ENCODE measurements around the gene ANAPC7.

DNA sequence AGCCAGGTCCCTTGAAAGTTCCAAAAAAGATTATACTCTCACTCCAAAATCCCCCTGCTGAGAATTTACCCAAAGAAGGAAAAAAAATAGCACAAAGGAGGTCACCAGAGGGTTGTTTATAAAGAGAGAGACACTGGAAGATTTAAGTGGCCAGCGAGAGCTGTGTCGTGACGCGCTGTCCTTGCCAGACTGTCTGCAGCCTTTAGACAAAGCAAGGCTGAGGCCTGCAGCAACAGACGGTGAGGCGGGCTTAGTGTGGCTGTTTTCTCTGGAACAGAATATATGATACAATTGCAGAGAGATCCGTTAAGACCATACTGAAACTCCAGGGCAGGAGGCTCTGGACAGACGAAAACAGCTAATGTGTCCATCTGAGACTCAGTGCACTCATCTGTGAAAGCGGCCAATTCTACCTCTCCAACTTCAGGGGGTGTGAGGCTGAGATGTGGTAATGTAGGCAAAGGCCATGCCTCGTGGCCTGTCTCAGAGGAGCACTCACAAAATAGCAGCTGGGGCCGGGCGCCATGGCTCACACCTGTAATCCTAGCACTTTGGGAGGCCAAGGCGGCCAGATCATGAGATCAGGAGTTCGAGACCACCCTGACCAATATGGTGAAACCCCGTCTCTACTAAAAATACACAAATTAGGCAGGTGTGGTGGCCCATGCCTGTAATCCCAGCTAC is 36.2 kb downstream of the ANAPC7 start:
- TF ChIP-seq, protein P1, sequence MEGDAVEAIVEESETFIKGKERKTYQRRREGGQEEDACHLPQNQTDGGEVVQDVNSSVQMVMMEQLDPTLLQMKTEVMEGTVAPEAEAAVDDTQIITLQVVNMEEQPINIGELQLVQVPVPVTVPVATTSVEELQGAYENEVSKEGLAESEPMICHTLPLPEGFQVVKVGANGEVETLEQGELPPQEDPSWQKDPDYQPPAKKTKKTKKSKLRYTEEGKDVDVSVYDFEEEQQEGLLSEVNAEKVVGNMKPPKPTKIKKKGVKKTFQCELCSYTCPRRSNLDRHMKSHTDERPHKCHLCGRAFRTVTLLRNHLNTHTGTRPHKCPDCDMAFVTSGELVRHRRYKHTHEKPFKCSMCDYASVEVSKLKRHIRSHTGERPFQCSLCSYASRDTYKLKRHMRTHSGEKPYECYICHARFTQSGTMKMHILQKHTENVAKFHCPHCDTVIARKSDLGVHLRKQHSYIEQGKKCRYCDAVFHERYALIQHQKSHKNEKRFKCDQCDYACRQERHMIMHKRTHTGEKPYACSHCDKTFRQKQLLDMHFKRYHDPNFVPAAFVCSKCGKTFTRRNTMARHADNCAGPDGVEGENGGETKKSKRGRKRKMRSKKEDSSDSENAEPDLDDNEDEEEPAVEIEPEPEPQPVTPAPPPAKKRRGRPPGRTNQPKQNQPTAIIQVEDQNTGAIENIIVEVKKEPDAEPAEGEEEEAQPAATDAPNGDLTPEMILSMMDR (IDR thresholded peaks at IDR 0.05), result no peak
- no peak for TF ChIP-seq POLR2A (IDR thresholded peaks at IDR 0.05)
